Activated naive CD4-positive, alpha-beta T cell treated with Interleukin-2 at 50 U/mL for 16 hours (primary cell): ENCODE results near the gene MME.
"Not testable (repeated sequence)": the region's sequence is repeated elsewhere in the genome, so short reads cannot be mapped to it uniquely, and the experiment has no call there.

Source experiments
- DNase-seq: peaks from one replicate; pipeline ENCODE4 v3.0.0-alpha.2; 2020

The MME gene

DNA sequence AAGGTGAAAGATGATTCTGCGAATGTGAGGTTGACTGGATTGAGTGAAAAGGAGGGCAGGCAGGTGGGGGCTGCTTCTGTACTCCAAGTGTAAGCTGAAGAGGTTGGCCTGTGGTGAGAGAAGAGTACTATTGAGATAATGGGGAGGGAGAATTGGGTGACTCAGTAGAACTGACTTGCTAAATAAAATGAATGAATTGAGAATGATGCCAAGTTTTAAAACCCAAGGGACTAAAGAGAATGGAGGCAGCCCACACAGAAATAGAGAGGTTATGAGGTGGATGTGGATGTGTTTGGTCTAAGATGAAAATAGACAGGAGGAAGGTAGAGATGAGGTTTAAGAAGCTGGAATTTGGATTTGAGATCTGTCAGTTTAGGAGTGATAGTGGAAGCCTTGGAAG, 5.9 kb downstream of the MME start:
- no peak for DNase-seq

DNA sequence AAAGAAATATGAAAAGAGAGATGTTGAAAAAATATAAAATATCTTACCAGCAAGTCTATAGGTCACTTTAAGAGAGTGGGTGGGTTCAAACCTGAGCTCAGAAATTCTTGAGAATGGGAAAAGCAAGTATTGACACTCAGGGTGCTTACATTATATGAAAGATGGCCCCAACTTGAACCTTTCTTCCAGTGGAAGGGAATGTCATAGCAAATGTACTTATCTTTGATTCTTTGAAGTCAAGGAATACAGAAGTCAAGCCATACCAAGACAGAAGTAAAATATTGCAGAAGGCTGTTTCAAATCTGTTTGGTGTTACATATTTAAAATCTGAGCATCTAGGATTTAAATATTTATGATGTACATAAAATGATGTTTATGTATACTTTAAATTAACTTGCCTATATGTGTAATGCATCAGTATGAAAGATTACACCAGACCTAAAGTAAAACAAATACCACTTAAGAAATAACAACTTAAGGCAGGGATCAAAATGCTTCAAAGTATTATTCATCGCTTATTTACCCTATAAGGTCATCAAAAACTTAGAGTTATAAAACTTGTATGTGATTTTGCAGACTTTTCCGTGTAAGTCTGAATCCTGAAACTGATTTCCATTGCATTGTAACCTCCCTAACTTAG, 8.7 kb downstream of the MME start:
- no peak for DNase-seq

DNA sequence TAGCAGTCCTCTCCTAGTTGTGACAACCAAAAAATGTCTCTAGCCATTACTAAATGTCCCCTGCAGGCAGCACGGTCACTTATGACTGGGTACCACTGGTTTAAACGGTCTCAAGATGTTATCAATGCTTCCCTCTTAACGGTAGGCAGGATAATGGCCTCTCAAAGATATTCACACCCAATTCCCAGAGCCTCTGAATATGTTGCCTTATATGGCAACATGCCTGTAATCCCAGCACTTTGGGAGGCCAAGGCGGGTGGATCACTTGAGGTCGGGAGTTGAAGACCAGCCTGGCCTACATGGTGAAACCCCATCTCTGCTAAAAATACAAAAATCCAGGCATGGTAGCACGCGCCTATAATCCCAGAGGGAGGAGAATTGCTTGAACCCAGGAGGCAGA, 9.4 kb downstream of the MME start:
- no peak for DNase-seq

DNA sequence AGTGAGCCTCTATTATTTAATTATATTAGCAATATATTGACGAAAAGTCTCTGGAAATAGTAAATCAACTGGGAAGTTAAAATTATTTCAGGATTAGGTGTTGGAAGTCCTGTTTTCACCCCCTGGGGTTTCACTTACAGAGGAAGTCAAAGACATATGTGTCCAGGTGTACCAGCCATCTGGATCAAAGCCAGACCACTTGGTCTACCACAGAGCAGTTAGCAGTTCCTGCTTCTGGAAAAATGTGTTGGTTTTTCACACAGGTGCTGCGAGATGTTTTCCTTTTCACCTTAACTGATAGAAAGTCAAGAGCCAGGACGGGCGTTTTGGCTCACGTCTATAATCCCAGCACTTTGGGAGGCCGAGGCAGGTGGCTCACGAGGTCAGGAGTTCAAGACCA, 13.1 kb downstream of the MME start:
- DNase-seq, result no peak

DNA sequence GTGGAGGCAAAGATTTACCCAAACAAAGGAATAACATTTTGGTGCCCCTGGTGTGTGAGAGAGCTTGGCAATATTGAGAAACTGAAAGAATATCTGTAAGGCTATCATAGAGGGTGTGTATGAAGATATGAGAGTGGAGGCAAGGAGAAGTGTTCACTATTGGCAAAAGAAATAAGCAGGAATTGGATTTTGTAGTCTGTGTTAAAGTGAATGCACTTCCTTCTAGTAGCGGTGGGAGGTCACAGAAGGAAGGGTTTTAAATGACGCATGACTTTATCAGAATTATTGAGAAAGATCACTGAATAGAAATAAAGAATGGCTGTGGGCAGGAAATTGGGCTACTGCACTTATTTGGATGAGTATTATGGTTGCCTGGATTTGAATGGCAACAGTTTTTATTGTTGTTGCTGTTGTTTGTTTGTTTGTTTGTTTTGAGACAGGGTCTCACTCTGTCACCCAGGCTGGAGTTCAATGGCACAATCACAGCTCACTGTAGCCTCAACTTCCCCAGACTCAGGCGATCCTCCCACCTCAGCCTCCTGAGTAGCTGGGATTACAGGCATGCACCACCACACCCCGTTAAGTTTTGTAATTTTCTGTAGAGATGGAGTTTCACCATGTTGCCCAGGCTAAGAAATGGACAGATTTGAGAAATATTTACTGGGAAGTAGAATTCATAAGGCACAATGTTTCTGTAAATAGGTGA, 16.3 kb downstream of the MME start:
- DNase-seq, result no peak

DNA sequence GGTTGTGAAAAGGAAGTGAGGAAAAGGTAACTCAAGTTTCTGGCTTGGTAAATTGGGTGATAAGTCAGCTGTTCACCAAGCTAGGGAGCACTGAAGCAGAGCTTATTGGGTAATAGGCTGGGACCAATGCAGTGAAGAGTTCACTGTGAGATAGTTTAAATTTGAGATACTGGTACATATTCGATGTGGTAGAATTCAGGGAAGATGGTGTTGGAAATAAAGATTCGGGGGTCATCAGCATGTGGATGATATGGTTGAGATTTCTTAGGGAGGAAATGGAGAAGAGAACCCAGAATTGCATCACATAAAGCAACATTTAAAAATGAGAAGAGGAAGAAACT, 16.9 kb downstream of the MME start:
- DNase-seq, result no peak

DNA sequence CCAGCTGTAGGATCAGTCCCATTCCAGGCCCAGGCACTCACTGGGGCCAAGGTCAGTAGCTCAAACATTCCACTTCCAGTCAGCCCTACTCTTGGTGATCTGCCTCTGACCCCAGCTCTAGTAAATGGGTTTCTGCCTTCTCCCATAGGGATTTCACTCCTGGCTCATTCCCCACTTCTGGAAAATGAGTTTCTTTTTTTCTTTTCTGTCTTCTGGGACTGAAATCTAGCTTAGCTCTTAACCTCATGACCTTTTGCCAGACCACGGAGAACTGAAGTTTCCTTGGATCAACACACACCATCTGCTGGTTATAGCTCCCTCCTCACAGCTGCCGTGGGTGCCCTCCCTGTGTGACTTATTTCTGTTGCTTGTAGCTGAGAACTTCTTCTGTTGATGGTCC, 21.3 kb downstream of the MME start:
- no peak for DNase-seq

DNA sequence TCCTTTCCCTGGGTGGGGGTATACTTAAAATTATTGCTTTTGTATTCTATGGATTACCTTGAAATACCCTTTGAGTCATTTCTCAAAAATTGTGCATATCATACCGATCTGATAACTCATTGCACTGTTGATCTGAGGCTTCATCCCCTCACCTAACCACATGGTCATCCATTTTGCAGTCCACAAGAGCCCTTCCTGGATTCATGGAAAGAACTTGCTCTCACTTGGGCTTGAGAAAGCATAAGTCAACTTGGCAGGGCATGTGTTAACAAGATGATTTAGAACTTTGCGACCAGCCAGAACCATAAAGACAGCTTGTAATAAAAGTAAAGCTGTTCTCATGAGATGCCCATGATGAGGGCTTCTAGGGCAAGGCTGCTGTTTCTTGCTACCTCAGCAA, 22.2 kb downstream of the MME start:
- DNase-seq, result no peak

DNA sequence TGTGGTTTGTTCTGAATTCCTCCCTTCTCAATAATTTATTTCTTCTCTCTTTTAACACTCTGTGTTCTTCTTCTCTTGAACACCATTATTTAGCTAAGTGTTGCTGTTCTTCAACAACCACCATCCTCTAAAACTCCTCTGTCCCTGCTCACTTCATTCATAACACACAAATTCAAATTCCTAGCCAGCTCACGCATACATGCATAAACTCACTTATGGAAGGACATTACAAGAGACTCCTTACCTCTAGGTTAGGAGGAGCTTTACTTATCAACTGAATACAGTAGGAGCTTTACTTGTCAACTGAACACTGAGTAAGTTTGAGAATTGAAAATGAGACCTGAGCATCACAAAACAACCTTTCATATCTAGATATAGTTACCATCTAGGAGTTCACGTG, 23.6 kb downstream of the MME start:
- DNase-seq, result no peak

DNA sequence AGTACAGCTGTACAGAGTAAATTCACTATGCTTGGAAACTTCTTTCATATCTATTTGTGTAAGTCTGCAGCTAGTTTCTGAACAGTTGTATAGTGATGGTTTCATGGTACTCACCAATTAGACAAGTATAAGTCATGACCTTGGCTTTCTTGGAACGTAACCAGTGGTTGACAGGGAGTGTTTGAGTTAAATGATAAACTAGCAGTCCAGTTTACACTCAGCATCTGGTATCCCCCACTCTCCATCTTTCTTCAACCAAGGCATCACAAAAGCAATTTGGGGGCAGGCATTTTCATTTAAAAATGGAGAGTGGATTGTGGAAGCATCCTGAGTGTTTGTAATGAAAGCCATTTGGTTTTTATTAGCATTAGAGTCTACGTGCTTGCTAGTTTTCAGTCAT, 26.0 kb downstream of the MME start:
- DNase-seq, result no peak

DNA sequence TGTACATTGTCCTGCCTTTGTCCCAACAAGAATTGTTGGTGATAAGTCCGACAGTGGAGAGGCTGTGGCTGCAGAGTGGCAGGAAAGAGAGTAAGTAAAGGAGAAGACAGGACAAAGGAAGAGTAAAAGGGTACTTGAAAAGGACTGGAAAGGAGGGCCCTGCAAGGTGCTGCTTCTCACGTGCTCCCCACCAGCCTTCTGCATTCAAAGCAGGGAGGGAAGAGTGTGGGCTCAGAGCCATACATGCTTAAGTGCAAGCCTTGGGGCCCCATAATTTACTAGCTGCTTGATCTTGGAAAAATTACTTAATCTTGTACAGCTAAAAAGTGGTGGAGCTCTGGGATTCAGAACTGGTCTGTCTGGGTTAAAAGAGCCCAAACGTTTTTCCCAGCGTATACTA, 29.9 kb downstream of the MME start:
- no peak for DNase-seq

DNA sequence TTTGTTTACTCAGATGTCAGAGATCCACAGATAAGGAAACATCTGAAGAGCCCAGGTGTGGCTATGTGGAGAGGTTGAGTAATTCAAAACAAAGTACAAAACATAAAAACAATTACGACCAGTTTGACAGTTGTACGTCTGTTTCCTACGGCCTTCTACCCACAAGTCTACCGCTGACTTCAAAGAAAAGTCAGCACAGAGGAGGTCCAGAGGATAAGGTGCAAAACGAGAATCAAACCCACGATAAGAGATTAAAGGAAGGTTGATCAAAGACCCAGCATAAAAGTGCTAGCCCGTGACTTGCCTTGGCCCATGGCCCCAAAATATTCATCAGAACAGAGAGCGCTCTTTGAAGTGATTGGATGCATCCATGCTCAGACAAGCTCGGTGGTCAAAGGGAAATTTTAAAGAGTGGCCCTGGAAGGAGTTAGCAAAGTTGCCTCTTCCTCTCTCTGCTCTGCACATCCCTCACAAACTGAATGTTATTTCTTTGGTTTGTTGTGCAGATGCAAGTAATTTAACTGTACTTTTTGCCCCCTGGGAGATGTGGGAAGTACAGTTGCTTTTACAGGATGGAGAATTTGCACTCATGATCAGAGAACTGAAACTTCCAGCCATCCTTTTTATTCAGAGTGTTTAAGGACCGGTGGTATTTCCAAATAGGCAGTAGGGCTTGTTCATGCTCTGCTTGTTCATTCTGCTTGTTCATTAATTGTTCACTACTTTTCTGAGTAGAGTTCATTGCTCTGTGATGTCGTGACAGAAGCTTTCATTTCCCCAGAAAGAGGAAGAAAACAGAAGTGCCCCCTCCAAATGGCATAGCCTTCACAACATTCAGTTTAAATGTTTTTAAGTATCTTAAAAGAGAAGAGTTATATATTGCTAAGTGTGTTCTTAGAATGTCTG, 31.1 kb downstream of the MME start:
- DNase-seq, result no peak

DNA sequence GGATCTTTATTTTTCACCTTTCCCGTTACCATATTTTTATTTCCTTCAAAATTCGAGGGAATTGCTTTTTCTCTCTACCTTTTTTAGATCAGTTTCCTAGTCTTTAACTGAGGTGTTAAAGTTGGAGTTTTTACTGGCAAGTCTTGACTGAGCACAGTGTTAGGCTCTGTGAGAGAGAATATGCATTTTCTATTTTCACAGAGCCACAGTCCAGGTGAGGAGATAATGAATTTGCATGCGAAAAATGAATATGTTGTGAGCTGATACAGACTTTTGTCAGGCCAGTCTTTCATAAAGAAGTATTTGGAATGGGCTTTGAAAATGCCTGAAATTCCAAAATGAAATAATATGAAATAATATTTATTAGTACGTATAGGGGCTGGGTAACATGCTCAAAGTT, 31.9 kb downstream of the MME start:
- no peak for DNase-seq

DNA sequence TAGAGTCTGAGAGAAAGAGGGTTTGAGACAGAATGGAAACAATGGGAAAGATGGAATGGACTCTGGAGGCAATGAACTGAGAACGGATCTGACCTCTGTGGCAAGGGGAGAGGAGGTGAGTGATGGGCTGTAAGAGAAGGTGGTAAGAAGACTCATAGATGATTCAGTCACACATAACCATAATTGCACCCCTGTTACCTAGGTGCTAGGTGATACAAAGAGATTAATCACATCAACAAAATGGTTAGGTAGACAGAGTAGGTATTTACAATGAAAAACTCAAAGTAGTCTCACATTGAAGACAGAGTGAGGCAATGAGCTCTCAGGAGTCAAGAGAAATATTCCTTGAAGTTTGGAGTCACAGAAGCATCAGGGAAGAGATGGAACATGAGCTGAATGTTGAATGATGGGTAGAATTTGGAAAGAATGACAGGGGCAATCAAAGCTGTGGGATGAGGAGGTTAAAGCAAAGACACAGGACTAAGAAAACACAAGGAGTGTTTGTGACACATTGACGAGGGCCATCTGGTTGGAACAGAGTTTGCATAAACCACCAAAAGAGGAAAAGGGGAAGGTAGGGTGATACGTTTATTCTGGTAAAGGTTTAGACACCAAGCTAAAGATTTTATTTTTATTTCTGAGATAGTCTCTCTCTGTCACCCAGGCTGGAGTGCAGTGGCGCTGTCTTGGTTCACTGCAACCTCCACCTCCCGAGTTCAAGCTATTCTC, 32.7 kb downstream of the MME start:
- DNase-seq, result no peak

DNA sequence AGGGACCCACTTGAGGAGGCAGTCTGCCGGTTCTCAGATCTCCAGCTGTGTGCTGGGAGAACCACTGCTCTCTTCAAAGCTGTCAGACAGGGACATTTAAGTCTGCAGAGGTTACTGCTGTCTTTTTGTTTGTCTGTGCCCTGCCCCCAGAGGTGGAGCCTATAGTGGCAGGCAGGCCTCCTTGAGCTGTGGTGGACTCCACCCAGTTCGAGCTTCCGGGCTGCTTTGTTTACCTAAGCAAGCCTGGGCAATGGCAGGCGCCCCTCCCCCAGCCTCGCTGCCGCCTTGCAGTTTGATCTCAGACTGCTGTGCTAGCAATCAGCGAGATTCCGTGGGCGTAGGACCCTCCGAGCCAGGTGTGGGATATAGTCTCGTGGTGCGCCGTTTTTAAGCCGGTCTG, 44.6 kb downstream of the MME start:
- DNase-seq, result not testable (repeated sequence)

DNA sequence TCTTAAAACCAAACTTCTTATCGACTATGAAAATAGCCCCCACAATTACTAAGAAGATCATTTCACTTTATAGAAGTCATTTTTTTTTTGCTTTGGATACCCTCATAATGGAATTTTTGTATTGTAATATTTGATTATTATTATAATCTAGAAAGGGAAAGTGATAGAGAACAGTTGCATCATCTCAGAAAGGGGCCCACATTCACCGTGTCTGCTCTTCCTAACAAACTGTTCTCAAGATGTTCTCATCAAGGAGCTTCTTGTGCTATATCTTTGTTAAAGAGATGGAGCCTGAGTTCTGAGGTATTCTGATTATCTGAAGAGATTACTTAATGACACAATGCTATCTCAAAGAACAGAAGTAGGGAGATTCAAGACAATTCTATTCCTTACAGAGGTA, 49.3 kb downstream of the MME start:
- DNase-seq, result no peak

DNA sequence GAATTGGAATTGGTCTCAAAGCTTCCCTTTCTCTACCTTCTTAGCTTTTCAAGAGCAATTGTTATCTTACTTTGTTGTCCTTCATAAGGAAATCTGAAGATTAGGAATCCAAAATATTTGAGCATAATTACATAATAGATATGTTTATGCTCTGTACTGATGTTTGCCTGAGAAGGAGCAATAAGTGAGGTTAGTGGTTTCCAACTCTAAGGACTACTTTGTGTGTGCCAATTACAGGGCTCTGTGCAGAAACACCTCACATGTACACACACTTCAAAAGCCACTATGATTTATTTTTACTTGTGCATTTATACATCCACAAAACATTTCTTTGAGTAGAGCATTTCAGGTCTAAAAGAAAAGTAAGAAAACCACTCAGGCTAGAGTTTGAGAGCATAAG, 49.9 kb downstream of the MME start:
- no peak for DNase-seq

DNA sequence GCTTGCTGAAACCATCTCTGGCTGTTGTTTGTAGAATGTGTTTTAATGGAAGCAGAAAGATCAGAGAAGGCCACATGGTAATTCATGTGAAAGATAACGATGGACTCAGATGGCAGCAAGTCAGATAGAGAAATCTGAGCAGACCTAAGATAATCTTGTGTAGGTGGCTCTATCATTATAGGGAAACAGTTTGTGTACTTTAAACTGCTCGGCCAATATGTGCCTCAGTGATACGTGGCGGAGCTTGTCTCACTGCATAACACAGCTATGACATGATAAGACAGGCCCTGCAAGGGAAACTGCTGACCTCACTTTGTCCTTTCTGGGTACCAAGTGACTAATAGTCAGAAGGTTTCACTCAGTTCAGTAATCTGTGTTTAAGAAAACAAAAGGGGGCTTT, 51.0 kb downstream of the MME start:
- no peak for DNase-seq

DNA sequence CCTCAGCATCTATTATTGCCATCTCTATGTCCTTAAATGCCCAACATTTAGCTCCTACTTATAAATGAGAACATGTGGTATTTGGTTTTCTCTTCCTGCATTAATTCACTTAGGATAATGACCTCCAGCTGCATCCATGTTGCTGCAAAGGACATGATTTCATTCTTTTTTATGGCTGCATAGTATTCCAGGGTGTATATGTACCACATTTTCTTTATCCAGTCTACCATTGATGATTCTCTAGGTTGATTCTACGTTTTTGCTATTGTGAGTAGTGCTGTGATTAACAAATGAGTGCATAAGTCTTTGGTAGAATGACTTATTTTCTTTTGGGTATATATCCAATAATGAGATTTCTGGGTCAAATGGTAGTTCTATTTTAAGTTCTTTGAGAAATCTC, 54.2 kb downstream of the MME start:
- not testable (repeated sequence) for DNase-seq

DNA sequence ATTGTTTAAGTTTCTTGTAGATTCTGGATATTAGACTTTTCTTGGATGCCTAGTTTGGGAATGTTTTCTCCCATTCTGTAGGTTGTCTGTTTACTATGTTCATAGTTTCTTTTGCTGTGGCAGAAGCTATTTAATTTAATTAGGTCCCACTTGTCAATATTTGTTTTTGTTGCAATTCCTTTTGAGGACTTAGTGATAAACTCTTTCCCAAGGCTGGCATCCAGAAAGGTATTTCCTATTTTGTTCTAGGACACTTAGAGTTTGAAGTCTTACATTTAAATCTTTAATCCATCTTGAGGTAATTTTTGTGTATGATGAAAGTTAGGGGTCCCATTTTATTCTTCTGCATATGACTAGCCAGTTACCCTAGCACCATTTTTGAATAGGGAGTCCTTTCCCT, 54.9 kb downstream of the MME start:
- DNase-seq, result no peak

DNA sequence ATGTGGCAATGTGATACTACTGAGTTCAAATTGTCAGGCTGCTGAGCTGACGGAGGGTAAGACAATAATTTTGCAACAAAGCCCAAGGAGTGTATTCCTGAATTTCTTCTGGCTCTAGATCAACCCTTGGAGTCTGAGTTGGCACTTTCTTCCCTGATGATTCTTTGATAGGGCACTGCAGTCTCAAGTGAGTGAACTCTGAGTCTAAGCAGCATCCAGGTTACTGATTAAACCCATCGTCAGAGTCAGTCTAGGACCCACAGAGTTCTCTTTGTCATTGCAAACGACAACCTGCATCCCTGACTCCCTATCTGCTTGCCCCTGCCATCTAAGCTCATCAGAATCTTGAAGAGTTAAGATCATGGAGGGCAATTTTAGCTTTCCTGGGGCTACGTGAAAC, 58.6 kb downstream of the MME start:
- DNase-seq, result no peak

DNA sequence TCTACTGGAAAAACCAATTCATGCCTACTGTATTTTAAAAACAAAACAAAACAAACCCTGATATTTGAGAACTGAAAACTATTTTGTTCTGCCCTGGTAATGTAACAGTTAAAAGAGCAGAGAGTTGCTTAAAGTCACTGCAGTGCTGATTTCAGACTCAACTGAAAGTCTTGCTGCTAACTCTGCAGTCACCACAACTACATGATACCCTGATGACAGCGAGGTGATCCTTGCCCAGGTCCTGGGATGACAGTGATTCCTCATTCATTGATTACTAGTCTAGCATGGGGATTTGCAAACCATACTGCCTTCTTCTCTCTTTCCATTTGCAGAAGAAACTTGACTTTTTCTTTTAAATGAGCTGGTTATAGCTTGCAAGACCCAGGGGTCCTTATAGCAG, 67.5 kb downstream of the MME start:
- DNase-seq, result no peak

DNA sequence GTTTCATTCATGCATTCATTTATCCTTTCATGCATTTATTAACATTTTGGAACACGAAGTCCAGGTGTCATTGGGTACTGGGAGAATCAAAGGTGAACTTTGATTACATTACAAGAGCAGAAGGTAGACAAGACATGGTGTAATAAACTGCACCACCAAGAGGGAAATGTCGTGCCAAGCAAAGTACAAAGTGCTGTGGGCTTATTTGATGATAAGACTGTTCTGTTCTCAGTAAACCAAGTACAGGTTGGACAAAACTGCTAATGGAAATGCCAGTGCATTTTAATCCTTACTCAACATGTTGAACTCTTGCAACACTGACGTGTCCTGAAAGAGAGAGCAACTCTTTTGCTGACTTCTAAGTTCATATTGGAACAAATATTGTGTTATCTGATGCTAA, 69.4 kb downstream of the MME start:
- no peak for DNase-seq
